Hepatic stellate cell (primary cell): ENCODE measurements around the gene ZNF205.
A peak's percentile ranks its signal among the peaks of the same experiment; 100 is the strongest.
"Not testable (repeated sequence)": the region's sequence is repeated elsewhere in the genome, so short reads cannot be mapped to it uniquely, and the experiment has no call there.

Source experiments
- DNase-seq: peaks from one replicate; pipeline ENCODE4 v3.0.0; 2011; ENCODE audit warnings: low spot score

ZNF205 gene

GRCh38 chr16:3112058-3112880, at the start of gene ZNF205:
TSS of gene ZNF205 (plus strand) at chr16:3112586. CDS start at chr16:3113431, 845 bp downstream.
- peak; percentile 93 for DNase-seq

- no peak for DNase-seq
Measured at GRCh38 chr16:3063625-3064386, 48.6 kb upstream of the ZNF205 start.

- peak; percentile 84 for DNase-seq
Measured at GRCh38 chr16:3065069-3065741, 47.2 kb upstream of the ZNF205 start, which contains the start of gene IL32. TSS of gene IL32 (plus strand) at chr16:3065640. CDS start at chr16:3065812, 172 bp downstream.

GRCh38 chr16:3065742-3066439, 46.5 kb upstream of the ZNF205 start:
- no peak for DNase-seq

GRCh38 chr16:3066440-3066748, 46.0 kb upstream of the ZNF205 start:
- DNase-seq, result no peak

- DNase-seq, result no peak
Measured at GRCh38 chr16:3068487-3068886, 43.9 kb upstream of the ZNF205 start.

GRCh38 chr16:3069146-3069545, 43.2 kb upstream of the ZNF205 start:
- not testable (repeated sequence) for DNase-seq

- DNase-seq, result no peak
Measured at GRCh38 chr16:3070608-3071111, 41.7 kb upstream of the ZNF205 start.

- DNase-seq, result no peak
Measured at GRCh38 chr16:3071655-3072054, 40.7 kb upstream of the ZNF205 start.

- not testable (repeated sequence) for DNase-seq
Measured at GRCh38 chr16:3072148-3072547, 40.2 kb upstream of the ZNF205 start.

- not testable (repeated sequence) for DNase-seq
Measured at GRCh38 chr16:3072576-3073263, 39.7 kb upstream of the ZNF205 start.

- no peak for DNase-seq
Measured at GRCh38 chr16:3073448-3073847, 38.9 kb upstream of the ZNF205 start.

GRCh38 chr16:3074860-3075522, 37.4 kb upstream of the ZNF205 start:
- DNase-seq, result no peak

GRCh38 chr16:3075523-3075915, 36.9 kb upstream of the ZNF205 start:
- DNase-seq, result no peak

- DNase-seq, result not testable (repeated sequence)
Measured at GRCh38 chr16:3075946-3076345, 36.4 kb upstream of the ZNF205 start.

GRCh38 chr16:3076577-3076976, 35.8 kb upstream of the ZNF205 start:
- no peak for DNase-seq

GRCh38 chr16:3080024-3080423, 32.4 kb upstream of the ZNF205 start:
- no peak for DNase-seq

GRCh38 chr16:3081957-3082356, 30.4 kb upstream of the ZNF205 start:
- DNase-seq, result not testable (repeated sequence)

- DNase-seq, result not testable (repeated sequence)
Measured at GRCh38 chr16:3083408-3083807, 29.0 kb upstream of the ZNF205 start.

- DNase-seq, result no peak
Measured at GRCh38 chr16:3084491-3084890, 27.9 kb upstream of the ZNF205 start.
